Left ventricle myocardium inferior (tissue), 1 donor: ENCODE measurements around the gene ENOPH1. TPM values are rescaled to one million over a fixed set of nuclear protein-coding genes. Genes with fewer than 3 reads are reported as not detected.

Experiments used
- DNase-seq: peaks from one replicate; pipeline ENCODE4 v3.0.0-alpha.2; 2020
- H3K27ac ChIP-seq: fragments of 200-600 bp; replicated peaks from 2 replicates; pipeline ENCODE4 v1.8.0; 2021
- H3K27me3 ChIP-seq: fragments of 200-600 bp; 2 replicates; pipeline ENCODE4 v1.8.0; 2021; ENCODE audit warnings: low read depth
- H3K36me3 ChIP-seq: fragments of 200-600 bp; 2 replicates; pipeline ENCODE4 v1.8.0; 2021
- H3K4me1 ChIP-seq: fragments of 200-600 bp; 2 replicates; pipeline ENCODE4 v1.8.0; 2021
- H3K4me3 ChIP-seq: fragments of 200-600 bp; 2 replicates; pipeline ENCODE4 v1.8.0; 2021; ENCODE audit warnings: mild to moderate bottlenecking, moderate library complexity
- H3K9me3 ChIP-seq: fragments of 200-600 bp; replicated peaks from 2 replicates; pipeline ENCODE4 v1.8.0; 2021
- intact Hi-C: fragments of 100-400 bp; cut with micrococcal nuclease; formaldehyde crosslinking; loops from one replicate; pipeline ENCODE4 v1.11.0; 2022
- total RNA-seq: library from RNA; stranded (reverse); fragmentation: NEBNext Ultra II Directional; extraction: Animal tissue kit (Norgen Biotek cat#: 25700); gene quantifications from one replicate; pipeline ENCODE4 v1.2.1, GENCODE V29; 2021
- TF ChIP-seq, protein P1 (sequence below): fragments of 200-600 bp; IDR thresholded peaks from 2 replicates; pipeline ENCODE4 v1.8.0; 2021; ENCODE audit warnings: antibody characterized with exemption, mild to moderate bottlenecking, borderline replicate concordance
- donor health status: DM: no; HTN: yes; CAD: no; lungs with severe emphysema.

Gene ENOPH1
- total RNA-seq, 1 donor from 2014 or later, result 16.2 TPM

DNA sequence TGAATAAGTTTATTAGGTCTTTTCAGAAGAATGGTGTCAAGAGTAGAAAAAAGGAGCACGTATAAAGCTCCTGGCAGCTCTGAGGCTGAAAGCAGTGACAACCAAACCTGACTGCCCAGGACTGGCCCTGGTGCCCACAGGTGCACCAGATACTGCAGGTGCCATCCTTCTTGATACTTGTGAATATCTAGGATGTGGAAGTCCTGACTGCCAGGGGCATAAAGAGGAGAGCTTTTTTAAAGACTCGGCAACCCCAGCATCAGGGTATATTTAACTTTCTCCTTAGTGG, 70.7 kb downstream of the ENOPH1 start:
- Histone ChIP-seq H3K4me1 (no peaks in the 10 kb centered on the region), H3K9me3 (no peaks in the 10 kb centered on the region), H3K36me3 (peaks cover 33% of the 10 kb centered on the region), H3K27me3 (no peaks in the 10 kb centered on the region), H3K4me3 (no peak overlapping the region), H3K27ac (no peak overlapping the region)
- DNase-seq, result no peak
- intact Hi-C loops, result no loop called here
- TF ChIP-seq, protein P1, sequence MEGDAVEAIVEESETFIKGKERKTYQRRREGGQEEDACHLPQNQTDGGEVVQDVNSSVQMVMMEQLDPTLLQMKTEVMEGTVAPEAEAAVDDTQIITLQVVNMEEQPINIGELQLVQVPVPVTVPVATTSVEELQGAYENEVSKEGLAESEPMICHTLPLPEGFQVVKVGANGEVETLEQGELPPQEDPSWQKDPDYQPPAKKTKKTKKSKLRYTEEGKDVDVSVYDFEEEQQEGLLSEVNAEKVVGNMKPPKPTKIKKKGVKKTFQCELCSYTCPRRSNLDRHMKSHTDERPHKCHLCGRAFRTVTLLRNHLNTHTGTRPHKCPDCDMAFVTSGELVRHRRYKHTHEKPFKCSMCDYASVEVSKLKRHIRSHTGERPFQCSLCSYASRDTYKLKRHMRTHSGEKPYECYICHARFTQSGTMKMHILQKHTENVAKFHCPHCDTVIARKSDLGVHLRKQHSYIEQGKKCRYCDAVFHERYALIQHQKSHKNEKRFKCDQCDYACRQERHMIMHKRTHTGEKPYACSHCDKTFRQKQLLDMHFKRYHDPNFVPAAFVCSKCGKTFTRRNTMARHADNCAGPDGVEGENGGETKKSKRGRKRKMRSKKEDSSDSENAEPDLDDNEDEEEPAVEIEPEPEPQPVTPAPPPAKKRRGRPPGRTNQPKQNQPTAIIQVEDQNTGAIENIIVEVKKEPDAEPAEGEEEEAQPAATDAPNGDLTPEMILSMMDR, result no peak

DNA sequence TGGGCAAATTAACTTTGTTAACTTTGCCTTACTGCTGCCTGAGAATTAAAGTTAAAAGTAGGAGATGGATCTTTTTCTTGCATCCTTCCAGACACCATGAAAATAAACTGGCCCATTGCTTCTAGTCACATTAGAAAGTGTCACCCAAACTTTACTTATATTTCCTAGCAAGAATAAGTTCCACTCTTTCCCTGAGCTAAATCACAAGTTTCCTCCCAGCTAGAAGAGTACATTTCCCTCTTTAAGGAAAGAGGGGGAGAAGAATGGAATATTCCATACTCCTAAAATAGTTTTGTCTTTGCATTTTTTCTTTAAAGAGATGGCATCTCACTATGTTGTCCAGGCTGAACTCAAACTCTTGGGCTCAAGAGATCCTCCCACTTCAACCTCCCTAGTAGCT, 77.6 kb downstream of the ENOPH1 start:
- no peaks in the 10 kb centered on the region for H3K4me1 ChIP-seq
- intact Hi-C loops, result no loop called here

DNA sequence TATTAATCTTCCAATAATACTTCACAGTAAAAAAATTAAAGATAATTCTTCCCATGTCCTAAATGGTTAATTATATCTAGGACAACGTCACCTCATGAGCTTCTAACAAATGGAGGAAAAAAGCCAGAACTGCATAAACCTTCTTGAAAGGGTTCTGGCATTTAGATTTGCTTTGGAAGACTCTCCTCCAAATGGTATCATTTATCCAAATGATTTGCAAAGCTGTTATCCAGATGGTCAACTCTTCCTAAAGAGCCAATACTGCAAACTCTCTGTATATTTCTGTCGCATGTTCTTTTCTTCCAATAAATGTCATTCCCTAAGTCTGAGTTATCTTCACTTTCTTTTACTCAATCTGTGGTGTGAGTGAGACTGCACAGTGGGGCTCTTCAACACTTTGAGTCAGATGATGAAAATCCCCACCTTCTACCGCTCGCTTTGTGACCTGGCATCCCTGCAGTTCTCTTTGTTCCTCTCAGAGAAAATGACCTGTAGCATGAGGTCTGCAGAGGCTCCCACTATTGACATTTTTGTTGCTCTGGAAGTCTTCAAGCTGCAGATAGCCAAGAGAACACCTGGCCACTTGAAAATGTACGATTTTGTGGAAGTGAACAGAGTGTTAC, 78.5 kb downstream of the ENOPH1 start:
- Histone ChIP-seq H3K27ac (no peak overlapping the region), H3K36me3 (peaks cover 5% of the 10 kb centered on the region), H3K9me3 (no peaks in the 10 kb centered on the region), H3K4me3 (no peak overlapping the region), H3K27me3 (no peaks in the 10 kb centered on the region), H3K4me1 (no peaks in the 10 kb centered on the region)
- intact Hi-C loops, result no loop called here
- DNase-seq, result no peak
- TF ChIP-seq, protein P1, result no peak

More for the DNA sequence above, 77.6 kb downstream of the ENOPH1 start:
- no peak overlapping the region for H3K4me3 ChIP-seq
- TF ChIP-seq, protein P1, result no peak
- H3K9me3 ChIP-seq, result no peaks in the 10 kb centered on the region
- no peaks in the 10 kb centered on the region for H3K27me3 ChIP-seq
- no peak overlapping the region for H3K27ac ChIP-seq
- H3K36me3 ChIP-seq, result peaks cover 13% of the 10 kb centered on the region
- DNase-seq, result no peak

DNA sequence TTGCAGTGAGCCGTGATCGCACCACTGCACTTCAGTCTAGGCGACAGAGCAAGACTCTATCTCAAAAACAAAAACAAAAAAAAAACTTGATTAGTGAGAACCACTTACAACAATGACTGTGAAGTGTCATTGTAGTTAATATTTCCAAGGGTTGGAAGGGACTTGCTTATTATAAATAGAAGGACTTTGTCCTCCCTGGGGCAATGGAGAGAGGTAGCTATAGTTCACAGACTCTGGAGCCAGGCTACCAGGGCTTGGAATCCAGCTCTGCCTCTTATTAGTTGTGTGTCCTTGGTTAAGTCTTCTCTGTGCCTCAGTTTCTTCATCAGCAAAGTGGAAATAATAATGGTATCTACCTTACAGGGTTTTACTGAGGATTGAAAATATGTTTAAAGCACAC, 79.8 kb downstream of the ENOPH1 start:
- H3K27me3 ChIP-seq, result no peaks in the 10 kb centered on the region
- no peaks in the 10 kb centered on the region for H3K9me3 ChIP-seq
- intact Hi-C loops, result no loop called here
- TF ChIP-seq, protein P1, result no peak
- H3K4me1 ChIP-seq, result peaks cover 3% of the 10 kb centered on the region
- H3K27ac ChIP-seq, result no peak overlapping the region
- no peaks in the 10 kb centered on the region for H3K36me3 ChIP-seq
- no peak overlapping the region for H3K4me3 ChIP-seq
- no peak for DNase-seq

Other genes starting within 250 kb of the ENOPH1 start
- 93.0 TPM for gene HNRNPD, start 56.6 kb upstream of the ENOPH1 start, total RNA-seq
- 93.5 TPM for gene HNRNPDL, start 128 bp upstream of the ENOPH1 start, total RNA-seq
- 13.6 TPM for gene TMEM150C, start 131.4 kb downstream of the ENOPH1 start, total RNA-seq